HG02763 (cell line): ENCODE measurements around the gene ASTN2.

Source experiments
- ATAC-seq: cut with Tn5 transposase; IDR thresholded peaks from one replicate; pipeline ENCODE4 v1.9.1; 2021; ENCODE audit warnings: mild to moderate bottlenecking, moderate library complexity; ENCODE audit not compliant: unreplicated experiment

ASTN2 gene

DNA sequence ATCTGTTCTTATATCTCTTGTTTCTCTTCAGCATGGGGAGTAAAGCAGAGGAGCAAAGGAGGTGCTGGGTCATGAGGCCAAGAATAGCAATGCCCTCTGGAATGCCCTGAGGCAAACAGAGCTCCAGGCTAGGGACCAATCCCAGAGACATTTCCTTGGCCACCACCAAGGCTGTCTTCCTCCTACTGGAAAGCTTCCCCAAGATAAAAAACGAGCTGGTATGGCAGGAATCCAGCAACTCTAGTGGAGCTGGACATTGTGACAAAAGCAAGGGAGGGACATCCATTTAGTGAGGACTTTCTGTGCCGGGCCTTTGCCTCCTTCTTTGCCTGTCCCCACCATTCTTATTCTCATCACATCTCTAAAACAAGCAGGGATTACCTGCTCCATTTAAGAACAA lies 161.6 kb downstream of the ASTN2 start:
- no peak for ATAC-seq

DNA sequence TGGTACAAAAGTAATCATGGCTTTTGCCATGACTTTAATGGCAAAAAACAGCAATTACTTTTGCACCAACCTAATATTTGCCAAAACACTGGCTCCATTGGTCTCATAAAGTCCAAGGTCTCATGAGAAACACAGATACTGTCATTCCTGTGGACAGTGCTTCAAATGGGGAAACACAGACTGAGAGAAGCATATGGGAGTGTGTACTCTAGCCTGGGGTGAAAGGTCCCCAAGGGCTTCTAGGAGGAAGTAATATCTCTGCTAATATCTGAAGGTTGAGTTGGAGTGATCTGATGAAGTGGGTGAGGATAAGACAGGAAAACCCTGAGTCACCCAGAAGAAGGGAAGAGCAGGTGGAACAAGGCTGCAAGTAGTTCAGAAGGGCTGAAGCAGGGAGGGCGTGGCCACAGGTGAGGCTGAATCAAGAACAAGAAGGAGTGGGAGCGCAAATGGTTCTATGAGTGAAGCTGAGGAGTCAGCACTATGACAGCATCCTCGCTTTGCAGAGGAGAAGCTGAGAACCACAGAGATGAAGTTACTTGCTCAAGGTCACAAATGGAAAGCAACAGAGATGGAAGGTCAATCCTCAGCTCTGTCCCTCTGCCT lies 164.1 kb downstream of the ASTN2 start:
- ATAC-seq = no peak

DNA sequence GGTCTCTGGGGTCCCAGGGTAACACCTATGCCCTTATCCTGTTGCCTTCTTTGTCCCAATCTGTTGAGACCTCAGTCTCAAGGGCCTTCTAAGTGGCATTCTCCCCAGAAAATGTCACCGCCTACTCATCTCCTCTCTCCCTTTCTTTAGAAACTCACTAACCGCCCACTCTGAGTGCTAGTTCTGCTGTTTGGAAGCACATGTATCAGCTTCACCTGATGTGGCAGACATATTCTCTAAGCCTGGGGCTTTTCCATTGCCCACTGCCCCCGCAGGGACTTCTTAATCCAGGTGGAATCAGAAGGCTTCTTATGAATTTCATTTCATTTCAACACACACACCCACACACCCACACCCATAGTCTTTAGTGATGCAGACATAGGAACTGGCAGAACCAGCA lies 165.1 kb downstream of the ASTN2 start:
- no peak for ATAC-seq

DNA sequence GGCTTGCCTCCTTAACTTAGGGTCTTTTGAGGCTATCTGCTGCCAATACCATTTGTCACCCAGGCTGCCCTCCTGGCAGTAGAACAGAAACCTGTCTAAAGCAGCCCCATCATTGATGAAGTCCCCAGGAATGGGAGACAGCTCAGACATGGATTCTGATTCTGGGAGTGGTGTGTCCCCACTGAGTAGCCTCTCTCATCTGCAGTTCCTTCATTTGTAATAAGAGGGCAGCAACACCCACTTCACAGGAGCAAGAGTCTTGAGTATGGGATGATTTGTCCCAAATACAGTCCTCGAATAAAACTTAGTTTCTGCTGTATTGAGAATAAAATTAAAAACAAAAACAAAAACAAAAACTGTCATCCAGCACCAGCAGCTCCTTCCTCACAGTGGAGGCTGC lies 167.6 kb downstream of the ASTN2 start:
- ATAC-seq = no peak

DNA sequence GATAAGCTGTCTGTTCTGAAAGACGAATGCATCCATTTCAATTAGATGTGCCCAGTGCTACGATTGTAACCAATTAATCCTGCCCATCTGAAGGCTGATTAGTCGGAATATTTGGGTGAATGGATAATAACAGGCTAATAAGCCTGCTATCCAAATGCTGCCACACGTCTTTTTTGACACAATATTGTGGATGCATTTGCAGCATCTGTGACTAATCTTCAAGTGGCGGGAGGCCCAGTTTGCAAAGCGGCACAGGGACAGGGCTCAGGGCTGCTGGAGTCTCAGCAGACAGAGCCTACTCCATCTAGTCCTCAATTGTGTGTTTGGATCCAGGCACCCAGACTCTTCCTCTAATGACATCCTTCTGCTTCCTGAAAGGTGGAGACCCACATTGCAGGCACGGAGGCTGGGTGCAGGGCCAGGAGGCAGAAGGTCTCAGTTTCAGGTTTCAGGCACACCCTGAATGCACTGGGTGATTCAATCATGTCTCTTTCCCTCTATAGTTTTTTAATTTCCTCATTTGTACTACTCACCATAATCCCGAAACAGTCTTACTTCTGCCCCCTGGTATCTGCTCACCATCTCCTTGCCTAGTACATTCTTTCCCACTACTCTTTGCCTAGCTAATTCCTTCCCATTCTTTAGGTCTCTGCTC lies 169.6 kb downstream of the ASTN2 start:
- no peak for ATAC-seq

DNA sequence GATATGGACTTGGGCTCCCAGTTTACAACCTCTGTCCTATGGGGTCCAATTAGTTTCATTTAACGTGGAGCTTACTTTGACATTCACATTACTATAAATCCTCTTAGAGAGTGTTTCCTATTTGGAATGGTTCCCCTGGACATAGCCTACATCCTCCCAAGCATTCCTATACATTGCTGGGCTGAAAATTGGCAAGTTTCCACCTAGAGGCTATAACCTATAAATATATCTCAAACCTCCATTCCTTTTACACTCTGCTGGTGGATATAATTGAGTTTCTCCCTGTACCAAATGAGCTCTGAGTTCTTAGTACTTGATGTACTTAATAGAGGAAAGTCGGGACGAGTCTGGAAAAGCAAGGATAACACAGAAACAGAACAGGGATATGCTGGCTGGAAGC lies 172.8 kb downstream of the ASTN2 start:
- no peak for ATAC-seq

DNA sequence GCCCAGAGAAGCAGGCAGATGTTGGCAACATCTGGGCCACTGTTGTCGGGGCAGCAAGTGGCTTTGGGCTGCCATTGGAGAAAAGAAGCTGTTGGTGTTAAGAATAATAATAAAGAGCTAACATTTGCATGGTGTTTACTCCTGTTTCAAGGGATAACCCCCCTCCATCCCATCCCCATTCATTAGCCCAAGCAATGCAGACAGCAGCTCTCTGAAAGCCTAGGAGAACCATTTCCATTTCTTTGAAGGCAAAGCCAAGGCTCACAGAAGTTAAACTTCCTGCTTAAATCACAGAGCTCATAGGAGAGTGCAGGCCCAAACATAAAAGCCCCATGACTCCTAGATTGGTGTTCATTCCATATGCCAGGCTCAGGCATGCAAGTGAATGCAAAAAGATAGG lies 175.4 kb downstream of the ASTN2 start:
- ATAC-seq = no peak

DNA sequence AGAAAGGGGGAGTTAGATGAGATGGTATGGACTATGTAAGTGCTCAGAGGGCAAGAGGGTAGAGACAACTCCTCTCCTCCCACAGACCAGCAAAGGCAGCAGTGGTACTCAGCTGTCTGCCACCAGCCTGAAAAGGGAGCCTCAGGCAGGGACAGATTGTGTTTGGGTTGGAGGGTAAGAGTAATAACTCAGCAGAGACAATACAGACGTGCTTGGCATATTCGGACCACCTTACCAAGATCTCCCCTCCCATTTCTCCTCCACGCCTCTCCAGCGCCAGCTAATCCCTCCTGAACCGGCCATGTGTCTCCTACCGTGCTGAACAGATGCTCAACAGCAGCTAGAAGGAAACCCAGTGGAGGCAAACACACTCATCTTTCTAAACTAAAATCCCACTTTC lies 180.8 kb downstream of the ASTN2 start:
- ATAC-seq = no peak

DNA sequence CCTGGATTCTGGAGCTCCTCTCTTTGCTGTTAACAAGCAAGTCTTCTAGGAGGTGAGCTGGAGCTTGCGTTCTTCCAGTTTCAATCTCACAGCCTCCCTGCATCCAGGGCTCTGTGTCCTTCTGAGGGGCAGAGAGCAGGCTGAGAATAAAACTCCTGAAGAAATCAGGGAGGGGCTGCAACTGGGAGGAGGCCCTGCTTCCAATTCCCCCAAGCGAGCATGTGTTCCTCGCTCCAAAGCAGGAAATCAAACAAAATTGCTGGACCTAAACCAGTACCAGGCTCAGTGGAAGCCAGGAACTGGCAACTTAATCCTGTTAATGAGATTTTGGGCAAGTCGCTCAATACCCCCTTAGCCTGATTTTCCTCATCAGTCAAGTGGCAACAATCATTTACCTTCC lies 181.8 kb downstream of the ASTN2 start:
- ATAC-seq = no peak

DNA sequence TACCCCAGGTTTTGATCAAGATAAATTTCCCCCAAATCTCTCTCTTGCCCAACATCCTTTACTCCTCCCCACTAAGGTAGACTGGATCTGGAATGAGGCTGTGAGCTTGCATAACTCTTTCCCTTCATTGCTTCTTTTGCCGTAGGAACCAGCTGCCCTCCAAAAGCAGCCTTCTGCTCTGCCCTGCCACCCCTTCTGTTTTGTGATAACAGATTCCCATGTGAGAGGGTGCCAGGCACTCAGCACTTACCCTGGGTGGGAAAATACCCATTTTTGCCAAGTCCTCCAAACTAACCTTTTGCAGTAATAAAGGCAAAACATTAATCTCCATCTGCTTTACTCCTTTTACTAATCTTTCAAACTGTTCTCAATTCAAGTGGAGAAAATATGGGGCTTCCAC lies 182.6 kb downstream of the ASTN2 start:
- ATAC-seq = no peak

DNA sequence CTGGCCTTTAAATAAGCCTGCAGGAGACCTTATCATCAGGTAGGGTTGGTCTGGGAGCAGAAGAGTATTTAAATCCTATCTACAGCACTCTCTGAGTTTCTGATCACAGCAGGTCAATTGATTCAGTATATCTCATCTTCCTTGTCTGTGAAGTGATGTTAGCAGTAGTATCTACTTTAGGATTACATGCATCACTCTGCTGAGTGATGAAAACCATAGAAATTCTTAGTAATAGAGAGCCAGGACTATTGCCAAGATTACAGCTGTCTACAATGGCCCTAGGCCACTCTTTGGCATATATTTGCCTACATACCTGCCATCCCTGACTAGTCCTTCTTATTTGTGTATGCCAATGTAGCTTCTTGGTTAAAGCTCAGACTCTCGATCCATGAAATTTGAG lies 183.8 kb downstream of the ASTN2 start:
- no peak for ATAC-seq

DNA sequence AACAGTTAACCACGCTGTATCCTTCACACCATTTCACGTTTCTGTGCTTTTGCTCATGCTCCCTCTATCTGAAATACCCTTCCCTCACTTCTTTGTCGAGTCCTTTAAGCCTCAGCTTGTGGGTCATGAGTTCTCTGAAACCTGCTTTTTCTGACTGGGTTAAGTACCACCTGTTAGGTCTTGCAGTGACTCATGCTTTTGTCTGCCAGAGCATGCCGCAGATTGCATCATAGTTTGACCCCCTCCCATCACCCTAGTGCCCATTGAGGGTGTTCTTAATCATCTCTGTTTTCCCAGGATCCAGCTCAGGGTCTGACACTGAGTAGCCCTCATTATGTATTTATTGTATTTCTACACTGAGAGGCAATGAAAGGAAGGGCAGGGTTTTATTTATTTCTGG lies 190.2 kb downstream of the ASTN2 start:
- no peak for ATAC-seq

DNA sequence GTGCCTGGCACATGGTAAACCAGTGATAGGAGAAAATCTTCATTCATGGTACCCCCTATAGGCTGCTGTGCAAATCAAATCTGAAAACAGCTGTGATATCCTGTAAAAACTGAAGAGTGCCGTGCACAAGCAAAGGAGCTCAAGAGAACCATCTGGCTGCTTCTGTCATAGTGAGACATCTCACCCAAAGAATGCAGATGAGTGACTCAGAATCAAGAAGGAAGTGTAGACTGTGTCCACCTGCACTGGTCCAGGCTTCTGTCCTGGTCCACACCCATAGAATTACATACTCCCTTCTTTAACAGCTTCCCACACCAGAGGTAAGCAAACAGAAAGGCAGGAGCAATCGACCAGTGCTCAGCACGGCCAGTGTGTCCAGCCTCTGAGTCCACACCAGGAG lies 195.9 kb downstream of the ASTN2 start:
- ATAC-seq = no peak

DNA sequence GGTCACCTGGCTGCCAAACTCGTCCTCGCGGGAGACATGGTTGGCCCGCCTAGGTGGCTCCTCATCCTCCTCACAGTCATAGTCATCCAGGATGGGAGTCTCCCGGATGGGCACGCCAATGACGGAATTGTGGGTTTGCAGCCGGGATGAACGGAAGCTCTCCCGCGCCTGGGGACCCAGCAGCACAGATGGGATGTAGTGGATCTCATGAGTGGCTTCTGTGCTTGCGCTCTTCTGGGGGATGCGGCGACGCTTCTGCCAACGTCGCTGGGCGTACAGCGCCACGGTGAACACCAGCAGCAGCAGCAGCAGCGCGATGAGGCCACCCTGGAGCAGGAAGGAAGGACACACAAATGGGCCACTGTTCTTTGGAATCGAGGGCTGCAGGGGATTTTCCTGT lies 200.4 kb downstream of the ASTN2 start:
- ATAC-seq = no peak

DNA sequence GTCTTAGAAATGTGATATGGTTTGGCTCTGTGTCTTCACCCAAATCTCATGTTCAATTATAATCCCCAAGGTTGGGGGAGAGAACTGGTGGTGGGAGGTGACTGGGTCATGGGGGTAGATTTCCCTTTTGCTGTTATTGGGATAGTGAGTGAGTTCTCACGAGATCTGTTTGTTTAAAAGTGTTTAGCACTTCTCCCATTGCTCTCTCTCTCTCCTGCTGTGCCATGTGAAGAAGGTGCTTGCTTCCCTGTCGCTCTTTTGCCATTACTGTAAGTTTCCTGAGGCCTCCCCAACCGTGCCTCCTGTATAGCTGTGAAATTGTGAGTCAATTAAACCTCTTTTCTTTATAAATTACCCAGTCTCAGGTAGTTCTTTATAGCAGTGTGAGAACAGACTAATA lies 203.6 kb downstream of the ASTN2 start:
- ATAC-seq = no peak

DNA sequence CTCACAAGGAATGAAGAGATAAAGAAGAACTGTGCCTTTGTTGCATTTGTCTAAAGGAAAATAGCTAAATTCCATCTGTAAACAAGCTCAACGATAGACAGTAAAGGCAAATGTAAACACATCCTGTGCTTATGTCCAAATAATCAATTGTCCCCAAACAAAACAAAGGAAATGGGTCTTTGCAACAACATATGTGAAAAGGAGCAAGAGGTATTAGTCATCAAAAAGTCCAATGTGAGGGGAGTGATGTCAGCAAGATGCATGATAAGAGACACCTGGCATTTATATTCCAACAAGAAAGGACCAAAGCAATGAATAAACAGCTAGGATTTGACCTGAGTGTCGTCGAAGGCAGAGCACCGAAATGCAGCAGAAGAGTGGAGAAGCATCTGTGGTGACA lies 209.1 kb downstream of the ASTN2 start:
- no peak for ATAC-seq

DNA sequence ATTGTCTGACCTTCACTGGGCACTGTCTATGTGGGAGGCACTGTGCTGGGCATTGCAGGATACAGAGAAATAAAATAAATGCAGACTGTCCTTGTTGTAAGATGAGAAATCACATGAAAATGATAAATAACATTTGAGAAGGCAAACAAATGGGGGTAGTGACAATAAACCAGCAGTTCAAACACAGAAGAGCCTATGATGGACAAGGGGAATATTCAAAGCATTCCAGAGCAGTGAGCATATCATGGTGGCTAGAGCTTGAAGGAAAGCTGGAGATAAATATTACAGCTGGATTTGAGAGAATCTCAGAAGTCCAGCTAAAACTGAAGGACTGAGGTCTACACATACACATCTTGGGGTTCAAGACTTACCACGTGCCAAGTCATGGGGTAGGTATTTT lies 209.9 kb downstream of the ASTN2 start:
- no peak for ATAC-seq

DNA sequence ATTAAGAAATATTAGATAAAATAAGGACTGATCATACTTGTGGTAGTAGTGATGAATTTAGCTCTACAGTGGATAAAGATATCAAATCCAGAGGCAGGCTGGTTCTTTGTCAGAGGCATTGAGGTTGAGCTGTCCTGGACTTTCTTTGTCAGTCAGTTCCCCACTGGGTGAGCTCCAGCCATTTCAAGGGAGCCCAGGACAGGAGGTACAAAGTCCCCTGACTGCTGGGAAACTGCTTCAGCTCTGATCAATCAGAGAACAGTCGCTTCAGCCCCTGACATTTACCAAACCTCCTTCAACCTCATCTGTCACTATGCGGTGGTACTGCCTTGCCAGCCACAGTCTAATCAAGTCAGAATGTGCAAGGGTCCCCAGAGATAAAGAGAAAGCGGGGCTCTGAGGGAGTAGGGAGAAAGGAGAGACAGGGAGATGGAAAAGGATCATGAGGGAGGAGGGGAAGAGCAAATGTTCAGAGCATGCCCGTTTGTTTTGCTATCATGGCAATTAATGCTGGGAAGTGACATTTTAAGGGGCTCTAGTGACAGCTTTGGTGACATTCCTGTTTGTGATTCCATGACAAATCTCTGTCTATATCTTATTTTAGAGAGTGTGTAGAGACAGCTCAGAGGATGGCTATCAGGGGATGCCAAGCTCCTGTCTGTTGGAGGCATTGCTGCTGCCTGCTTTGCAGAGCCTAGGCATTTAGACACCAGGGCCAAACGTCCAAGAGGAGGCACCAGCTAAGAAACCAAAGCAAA lies 223.2 kb downstream of the ASTN2 start:
- no peak for ATAC-seq

DNA sequence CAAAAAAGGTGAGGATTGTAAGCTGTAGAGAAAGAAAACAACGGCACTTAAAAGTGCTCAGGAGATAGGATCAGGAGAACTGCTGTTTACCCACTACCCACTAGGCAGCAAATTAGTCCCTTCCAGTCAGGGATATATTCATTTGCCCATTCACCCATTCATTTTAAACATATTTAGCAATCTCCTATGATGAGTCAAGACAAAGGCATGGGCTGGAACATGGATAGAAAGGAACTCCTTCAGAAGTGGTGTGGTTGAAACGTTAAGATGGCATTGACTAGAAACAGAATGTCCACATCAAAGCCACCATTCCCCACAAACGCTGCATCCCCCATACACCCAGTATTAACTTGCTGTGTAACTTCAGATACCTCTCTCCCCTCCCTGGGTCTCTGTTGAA lies 225.7 kb downstream of the ASTN2 start:
- ATAC-seq = no peak

DNA sequence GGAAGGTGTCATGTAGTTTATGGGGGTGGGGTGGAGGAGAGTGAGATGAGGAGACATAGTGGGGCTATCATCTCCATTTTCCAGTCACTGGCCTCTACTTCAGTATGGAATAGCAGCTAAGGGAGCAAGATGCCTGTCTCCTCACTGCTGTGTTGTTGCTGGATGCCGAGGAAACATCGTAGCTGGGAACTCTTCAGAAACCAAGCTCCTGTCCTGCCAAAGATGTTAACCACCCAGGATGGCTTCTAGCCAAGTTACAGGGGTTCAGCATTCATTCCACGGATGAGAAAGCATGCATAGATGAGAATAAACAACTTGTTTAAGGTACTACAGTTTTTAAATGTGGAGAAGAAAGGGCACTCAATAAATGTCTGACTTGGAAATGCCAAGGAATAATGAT lies 226.5 kb downstream of the ASTN2 start:
- no peak for ATAC-seq

DNA sequence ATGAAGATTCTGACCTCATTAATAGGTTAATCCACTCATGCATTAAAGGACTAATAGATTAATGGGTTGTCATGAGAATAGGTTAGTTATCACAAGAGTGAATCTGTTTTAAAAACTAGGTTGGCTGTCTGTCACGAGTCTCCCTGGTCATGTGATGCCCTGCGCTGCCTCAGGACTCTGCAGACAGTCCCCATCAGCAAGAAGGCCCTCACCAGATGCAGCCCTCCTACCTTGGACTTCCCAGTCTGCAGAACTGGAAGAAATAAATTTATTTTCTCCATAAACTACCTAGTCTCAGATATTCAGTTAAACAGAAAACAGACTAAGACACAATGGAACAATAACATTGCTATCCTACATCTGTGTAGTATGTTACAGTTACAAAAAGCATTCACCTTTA lies 227.4 kb downstream of the ASTN2 start:
- ATAC-seq = no peak

DNA sequence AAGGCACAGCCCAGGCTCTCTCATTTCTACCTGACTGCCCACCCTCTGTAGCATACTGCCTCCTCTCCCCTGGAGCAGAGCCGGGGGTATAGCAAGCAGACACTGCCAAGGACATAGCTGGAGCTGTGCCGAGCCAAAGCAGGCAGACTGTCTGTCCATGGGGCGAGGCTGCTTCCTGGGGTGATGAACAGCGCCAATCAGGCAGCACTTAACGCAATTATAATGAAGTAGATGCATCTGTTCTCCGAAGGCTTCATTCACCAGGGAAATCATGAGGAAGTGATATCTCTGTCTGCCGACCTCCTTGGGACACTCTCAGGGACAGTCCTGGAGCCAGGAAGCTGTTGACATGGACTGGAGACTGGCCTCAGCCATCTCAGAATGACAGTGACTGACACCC lies 230.7 kb downstream of the ASTN2 start:
- no peak for ATAC-seq
